Heart left ventricle (tissue), 13 donors: ENCODE data around the gene CERKL.

Source experiments
- POLR2A ChIP-seq, 2 donors: fragments of 450-650 bp; IDR thresholded peaks; one replicate each; pipeline ENCODE4 v1.6.1; 2017; ENCODE audit warnings: antibody characterized with exemption in 2 of 2, mild to moderate bottlenecking in 2 of 2, moderate library complexity in 2 of 2
- TF ChIP-seq, protein P1 (sequence below), 12 donors: fragments of 200-600 bp; sonication (generic) in 4 of 12; IDR thresholded peaks; one replicate each; pipeline versions ENCODE4 v1.5.0 to v1.8.0; 2018 to 2022; ENCODE audit warnings: antibody characterized with exemption in 12 of 12, mild to moderate bottlenecking in 5 of 12
- donor health status: ischemic (EF 13 %, LVEDD 7.1; RV severe dilation, severe dysfunction).
- donor health status: DM: no; HTN: yes; CAD: no.
- donor health status: DM: no; HTN: no; CAD: no.
- donor health status: ischemic (EF 25% LVEDD 6.9; RV normal size, moderate dysfunction).
- donor health status: ischemic (EF 25% LVEDD 5.7; RV mildly dilated, moderate dysfunction).
- donor health status: ischemic (EF 35%, LVEDD 5.7; RV mildly dilated, moderate dysfunction).
- donor health status: nonischemic (EF 11% LVEDD 7.7; RV severe dilation, severe dysfunction).
- donor health status: DM: yes; HTN: yes; CAD: no.
- donor health status: PGD.
- donor health status: ischemic (EF 29% LVEDD 5.4; RV normal size, mild dysfunction).
- donor health status: nonischemic (EF 23%, LVEDD 6.1; RV moderate dilation, normal function).

DNA sequence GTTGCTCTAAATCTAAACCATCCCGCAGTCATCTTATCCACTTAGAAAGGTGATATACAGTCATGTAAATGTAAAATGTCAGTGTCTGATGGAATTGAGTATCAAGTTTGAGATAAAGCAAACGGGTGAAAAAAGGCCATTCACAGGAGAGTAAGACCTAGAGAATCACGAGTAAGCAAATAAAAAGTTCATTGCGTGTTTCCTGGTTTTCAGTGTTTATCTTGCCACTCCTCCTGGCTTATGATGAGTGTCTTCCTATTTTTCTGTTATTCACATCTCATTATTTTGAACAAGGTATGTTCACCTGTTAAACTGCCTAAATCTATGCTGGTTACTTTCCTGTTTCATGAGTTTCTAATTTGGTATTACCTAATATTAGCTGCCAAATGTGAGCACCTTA, 130.9 kb downstream of the CERKL start:
- TF ChIP-seq, protein P1, sequence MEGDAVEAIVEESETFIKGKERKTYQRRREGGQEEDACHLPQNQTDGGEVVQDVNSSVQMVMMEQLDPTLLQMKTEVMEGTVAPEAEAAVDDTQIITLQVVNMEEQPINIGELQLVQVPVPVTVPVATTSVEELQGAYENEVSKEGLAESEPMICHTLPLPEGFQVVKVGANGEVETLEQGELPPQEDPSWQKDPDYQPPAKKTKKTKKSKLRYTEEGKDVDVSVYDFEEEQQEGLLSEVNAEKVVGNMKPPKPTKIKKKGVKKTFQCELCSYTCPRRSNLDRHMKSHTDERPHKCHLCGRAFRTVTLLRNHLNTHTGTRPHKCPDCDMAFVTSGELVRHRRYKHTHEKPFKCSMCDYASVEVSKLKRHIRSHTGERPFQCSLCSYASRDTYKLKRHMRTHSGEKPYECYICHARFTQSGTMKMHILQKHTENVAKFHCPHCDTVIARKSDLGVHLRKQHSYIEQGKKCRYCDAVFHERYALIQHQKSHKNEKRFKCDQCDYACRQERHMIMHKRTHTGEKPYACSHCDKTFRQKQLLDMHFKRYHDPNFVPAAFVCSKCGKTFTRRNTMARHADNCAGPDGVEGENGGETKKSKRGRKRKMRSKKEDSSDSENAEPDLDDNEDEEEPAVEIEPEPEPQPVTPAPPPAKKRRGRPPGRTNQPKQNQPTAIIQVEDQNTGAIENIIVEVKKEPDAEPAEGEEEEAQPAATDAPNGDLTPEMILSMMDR (IDR thresholded peaks at IDR 0.05) = no peak
- TF ChIP-seq POLR2A (IDR thresholded peaks at IDR 0.05) = no peak
